ENCODE data around the gene AP4B1. TPM values are rescaled to one million over a fixed set of nuclear protein-coding genes. Genes with fewer than 3 reads are reported as not detected.

Gene AP4B1
- total and polyA plus RNA-seq, 2 of the 13 experiments (the other 11 are each of a cell fraction or from before 2014, with no cell fraction given), result 8.5 to 12.0 TPM

- TF ChIP-seq KLF9 (CRISPR knock-in tag; IDR thresholded peaks at IDR 0.05; ENCODE audit: low read depth), result no peak
- TF ChIP-seq NFKB2 (CRISPR knock-in tag; IDR thresholded peaks at IDR 0.05; ENCODE audit: borderline replicate concordance), result no peak
- TF ChIP-seq SAP130 (CRISPR knock-in tag; IDR thresholded peaks at IDR 0.05; ENCODE audit: low read depth), result no peak
Measured at GRCh38 chr1:113891631-113892220, 12.9 kb downstream of the AP4B1 start (continued).

- no peak overlapping the region for H3K4me2 ChIP-seq (ENCODE audit: low read depth, low read length)
- 34% methylated on average over 2 of the region's 2 CpGs for WGBS (ENCODE audit: low lambda C conversion rate)
- BruUV-seq (replicated peaks), result no TSS peak
- no peaks in the 10 kb centered on the region for H3K27me3 ChIP-seq (ENCODE audit: control insufficient read depth in 1 of 2, insufficient read depth in 2 of 2, low read length in 2 of 2)
- ChIA-PET CTCF (ENCODE audit: low intra/inter-chr PET ratio, low total read pairs) (no interaction called here), POLR2A (no interaction called here)
- no peaks in the 10 kb centered on the region for H4K20me1 ChIP-seq (ENCODE audit: insufficient read depth, low read length)
- peaks cover under 1 to 7% of the 10 kb centered on the region in 2 experiments; a peak in 2 of 5 replicates for H3K36me3 ChIP-seq (replicated peaks in 1 of 2; ENCODE audit: control insufficient read depth in 1 of 2, insufficient read depth in 2 of 2, low read length in 2 of 2)
- no peak overlapping the region for H3K4me3 ChIP-seq (replicated peaks in 1 of 3; ENCODE audit: insufficient read depth in 1 of 3, low read depth in 2 of 3, low read length in 3 of 3)
- DNase-seq (ENCODE audit: low spot score) (no peak), FAIRE-seq (no peak), ATAC-seq (no peak)
- no peaks in the 10 kb centered on the region for H3K9me3 ChIP-seq (ENCODE audit: low read length)
- no peak overlapping the region for H3K9ac ChIP-seq (ENCODE audit: insufficient read depth, low read depth, low read length)
- intact Hi-C loops (cut with micrococcal nuclease; ENCODE audit: unreplicated experiment), result no loop called here
- no peak overlapping the region for H3K27ac ChIP-seq (ENCODE audit: extremely low read length, insufficient read depth, low read length)
- no peaks in the 10 kb centered on the region for H3K79me2 ChIP-seq (ENCODE audit: insufficient read depth, low read length)
- in situ Hi-C loops (cut with HindIII; ENCODE audit: extremely low pct_ligation_motif_present, low pct_unique_long_range_greater_than_20kb), result no loop called here
- H2AFZ ChIP-seq (ENCODE audit: low read length), result no peak overlapping the region
- H3K4me1 ChIP-seq (ENCODE audit: insufficient read depth, low read length), result no peaks in the 10 kb centered on the region
- TF ChIP-seq ZFP62 (CRISPR knock-in tag; IDR thresholded peaks at IDR 0.05) (no peak), PREB (CRISPR knock-in tag; IDR thresholded peaks at IDR 0.05) (no peak), MEIS2 (CRISPR knock-in tag; IDR thresholded peaks at IDR 0.05) (no peak), GPN1 (CRISPR knock-in tag; IDR thresholded peaks at IDR 0.05; ENCODE audit: borderline replicate concordance) (no peak), KMT2A (CRISPR knock-in tag; IDR thresholded peaks at IDR 0.05) (no peak), RBM39 (IDR thresholded peaks at IDR 0.05; ENCODE audit: low read depth, low read length, poor library complexity, severe bottlenecking) (no peak), MXD4 (CRISPR knock-in tag; IDR thresholded peaks at IDR 0.05) (no peak), HBP1 (CRISPR knock-in tag; IDR thresholded peaks at IDR 0.05; ENCODE audit: low read depth) (no peak), THRA (CRISPR knock-in tag; IDR thresholded peaks at IDR 0.05; ENCODE audit: borderline replicate concordance) (no peak), ZNF281 (CRISPR knock-in tag; IDR thresholded peaks at IDR 0.05; ENCODE audit: borderline replicate concordance) (no peak), ZBTB39 (CRISPR knock-in tag; IDR thresholded peaks at IDR 0.05) (no peak), ZFP37 (CRISPR knock-in tag; IDR thresholded peaks at IDR 0.05; ENCODE audit: borderline replicate concordance) (no peak)
Measured at GRCh38 chr1:113890816-113891215, 13.8 kb downstream of the AP4B1 start.

All from HepG2 (cell line).